MCF 10A (cell line): Measurements from ENCODE around the gene PARD3. TPM values are rescaled to one million over a fixed set of nuclear protein-coding genes. Genes with fewer than 3 reads are reported as not detected.

Experiments
- BruUV-seq: library from RNA; stranded (reverse); fragments of 400-500 nt; replicated peaks from 2 replicates; lab custom pipeline; 2021; lab: Mats Ljungman, UMichigan
- CTCF ChIA-PET: fragments of 300-600 bp; sonication (Branson Sonifier 250); formaldehyde crosslinking; extraction: SDS; loops from one replicate; lab custom pipeline; 2021; ENCODE audit warnings: antibody characterized with exemption, inconsistent platforms; lab: Yijun Ruan, JAX
- POLR2A ChIA-PET: fragments of 300-600, 350-650 bp; sonication (Branson Sonifier 250); formaldehyde crosslinking; extraction: SDS; loops from one replicate; lab custom pipeline; 2020; ENCODE audit warnings: antibody characterized with exemption, inconsistent platforms; lab: Yijun Ruan, JAX
- DNase-seq: peaks from one replicate; pipeline ENCODE4 v3.0.0-alpha.2; 2018; ENCODE audit not compliant: unreplicated experiment
- H3K27ac Mint-ChIP-seq: one replicate; pipeline ENCODE4 v1.8.0; 2022; ENCODE audit warnings: mild to moderate bottlenecking, low read depth, mixed read lengths; ENCODE audit not compliant: unreplicated experiment
- H3K27me3 Mint-ChIP-seq: one replicate; pipeline ENCODE4 v1.8.0; 2022; ENCODE audit warnings: mixed read lengths; ENCODE audit not compliant: insufficient read depth, unreplicated experiment
- H3K36me3 Mint-ChIP-seq: one replicate; pipeline ENCODE4 v1.8.0; 2022; ENCODE audit warnings: mild to moderate bottlenecking, moderate library complexity, mixed read lengths; ENCODE audit not compliant: insufficient read depth, unreplicated experiment
- H3K4me1 Mint-ChIP-seq: one replicate; pipeline ENCODE4 v1.8.0; 2022; ENCODE audit warnings: mixed read lengths; ENCODE audit not compliant: insufficient read depth, unreplicated experiment
- H3K4me3 Mint-ChIP-seq: one replicate; pipeline ENCODE4 v1.8.0; 2022; ENCODE audit warnings: mild to moderate bottlenecking, moderate library complexity, mixed read lengths; ENCODE audit not compliant: unreplicated experiment
- H3K9me3 Mint-ChIP-seq: one replicate; pipeline ENCODE4 v1.8.0; 2022; ENCODE audit warnings: mixed read lengths; ENCODE audit not compliant: unreplicated experiment
- intact Hi-C: fragments of 100-400 bp; cut with micrococcal nuclease; formaldehyde crosslinking; loops from 2 replicates; pipeline ENCODE4 v1.14.1; 2022
- total RNA-seq: library from RNA; stranded (reverse); gene quantifications from 2 replicates; pipeline ENCODE4 v1.2.3, GENCODE V29; 2022
- TF ChIP-seq, protein P1 (sequence below): fragments of 200-600 bp; IDR thresholded peaks from one replicate; pipeline ENCODE4 v1.8.0; 2022; ENCODE audit warnings: antibody characterized with exemption, mild to moderate bottlenecking; ENCODE audit not compliant: unreplicated experiment

Gene PARD3
- total RNA-seq, 1 experiment from 2014 or later: 70.0 TPM

DNA sequence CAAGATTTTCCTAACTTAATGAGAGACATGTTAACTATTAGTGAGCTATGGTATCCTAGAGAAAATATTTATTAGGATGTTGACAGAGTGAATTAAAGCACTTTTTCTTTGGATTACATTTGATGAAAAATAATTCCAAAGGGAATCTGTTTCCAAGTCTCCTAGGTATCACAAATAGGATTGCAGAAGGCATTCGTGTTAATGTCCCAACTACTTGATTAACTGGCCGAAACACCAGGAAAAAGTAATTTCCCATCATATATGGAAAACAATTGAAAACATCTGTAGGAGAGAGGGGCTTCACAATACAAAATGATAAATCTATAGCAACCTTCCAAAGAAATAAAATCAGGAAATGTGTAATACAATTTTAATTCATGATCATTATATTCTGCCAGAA, 406.7 kb downstream of the PARD3 start:
- H3K27me3 Mint-ChIP-seq: no peaks in the 10 kb centered on the region
- POLR2A ChIA-PET: no interaction called here
- DNase-seq: no peak
- H3K4me3 Mint-ChIP-seq: no peak overlapping the region
- no TSS peak for BruUV-seq
- peaks cover 20% of the 10 kb centered on the region for H3K4me1 Mint-ChIP-seq
- TF ChIP-seq, protein P1, sequence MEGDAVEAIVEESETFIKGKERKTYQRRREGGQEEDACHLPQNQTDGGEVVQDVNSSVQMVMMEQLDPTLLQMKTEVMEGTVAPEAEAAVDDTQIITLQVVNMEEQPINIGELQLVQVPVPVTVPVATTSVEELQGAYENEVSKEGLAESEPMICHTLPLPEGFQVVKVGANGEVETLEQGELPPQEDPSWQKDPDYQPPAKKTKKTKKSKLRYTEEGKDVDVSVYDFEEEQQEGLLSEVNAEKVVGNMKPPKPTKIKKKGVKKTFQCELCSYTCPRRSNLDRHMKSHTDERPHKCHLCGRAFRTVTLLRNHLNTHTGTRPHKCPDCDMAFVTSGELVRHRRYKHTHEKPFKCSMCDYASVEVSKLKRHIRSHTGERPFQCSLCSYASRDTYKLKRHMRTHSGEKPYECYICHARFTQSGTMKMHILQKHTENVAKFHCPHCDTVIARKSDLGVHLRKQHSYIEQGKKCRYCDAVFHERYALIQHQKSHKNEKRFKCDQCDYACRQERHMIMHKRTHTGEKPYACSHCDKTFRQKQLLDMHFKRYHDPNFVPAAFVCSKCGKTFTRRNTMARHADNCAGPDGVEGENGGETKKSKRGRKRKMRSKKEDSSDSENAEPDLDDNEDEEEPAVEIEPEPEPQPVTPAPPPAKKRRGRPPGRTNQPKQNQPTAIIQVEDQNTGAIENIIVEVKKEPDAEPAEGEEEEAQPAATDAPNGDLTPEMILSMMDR: no peak
- intact Hi-C loops: no loop called here
- H3K9me3 Mint-ChIP-seq: no peaks in the 10 kb centered on the region
- CTCF ChIA-PET: no interaction called here
- H3K27ac Mint-ChIP-seq: no peak overlapping the region
- H3K36me3 Mint-ChIP-seq: peaks cover 16% of the 10 kb centered on the region

DNA sequence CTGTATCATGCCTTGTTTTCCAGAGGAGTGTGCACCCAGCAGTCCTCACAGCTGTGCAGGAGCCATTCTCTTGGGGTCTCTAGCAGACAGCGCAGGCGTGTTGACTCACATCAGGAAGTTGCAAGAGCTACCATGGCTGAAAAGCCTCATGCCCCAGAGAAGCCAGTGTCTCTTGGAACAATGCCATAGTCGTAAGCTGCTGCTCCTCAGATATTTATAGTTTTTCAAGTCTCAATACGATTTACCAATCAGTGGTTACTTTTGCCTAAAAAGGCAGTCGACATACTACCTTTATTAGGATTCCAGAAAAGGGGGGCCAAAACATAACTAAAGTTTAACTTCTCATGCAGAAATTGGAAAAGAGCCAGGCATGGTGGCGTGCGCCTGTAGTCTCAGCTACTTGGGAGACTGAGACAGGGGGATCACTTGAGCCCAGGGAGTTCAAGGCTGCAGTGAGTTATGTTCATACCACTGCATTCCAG, 407.7 kb downstream of the PARD3 start:
- POLR2A ChIA-PET: no interaction called here
- no TSS peak for BruUV-seq
- Mint-ChIP-seq H3K4me1 (peaks cover 20% of the 10 kb centered on the region), H3K27me3 (no peaks in the 10 kb centered on the region), H3K9me3 (no peaks in the 10 kb centered on the region), H3K4me3 (no peak overlapping the region), H3K36me3 (peaks cover 16% of the 10 kb centered on the region), H3K27ac (no peak overlapping the region)
- DNase-seq: peak; percentile 62
- intact Hi-C loops: no loop called here
- CTCF ChIA-PET: no interaction called here
- TF ChIP-seq, protein P1: no peak

DNA sequence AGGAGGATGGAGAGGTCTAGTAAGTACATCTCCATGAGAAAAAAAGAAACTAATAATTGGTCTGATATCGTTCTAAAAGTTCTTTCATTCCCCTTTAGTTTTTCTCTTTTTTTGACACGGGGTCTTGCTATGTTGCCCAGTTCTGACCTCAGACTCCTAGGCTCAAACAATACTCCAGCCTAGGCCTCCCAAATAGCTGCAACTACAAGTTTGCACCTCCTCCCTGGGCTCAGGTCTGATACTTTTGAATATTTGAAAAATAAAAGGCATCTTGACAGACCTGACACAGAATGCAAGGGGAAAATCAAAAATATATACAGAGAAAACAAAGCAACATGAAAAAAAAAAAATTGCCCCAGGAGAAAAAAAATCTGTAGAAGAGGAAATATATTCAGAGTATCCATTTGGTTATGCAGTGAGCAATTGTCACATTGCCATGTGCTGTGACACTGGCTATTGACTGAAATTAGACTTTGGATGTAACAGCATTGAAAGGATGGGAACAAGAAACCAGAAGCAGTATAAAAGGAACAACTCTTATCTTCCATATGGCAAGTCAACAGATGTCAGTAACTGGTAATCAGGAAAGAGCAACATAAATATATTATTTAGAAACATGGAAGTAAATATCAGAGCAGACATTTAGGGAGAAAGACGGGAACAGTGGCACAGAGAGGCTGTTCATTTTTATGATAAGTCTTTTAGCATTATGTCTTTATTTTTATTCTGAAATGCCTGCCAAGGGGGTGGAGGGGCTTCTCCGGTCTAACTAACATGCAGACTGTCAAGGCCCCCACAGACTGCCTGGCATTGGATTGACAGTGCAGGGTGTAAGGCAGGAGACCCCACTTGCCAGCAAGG, 408.4 kb downstream of the PARD3 start:
- H3K9me3 Mint-ChIP-seq: no peaks in the 10 kb centered on the region
- H3K4me3 Mint-ChIP-seq: no peak overlapping the region
- intact Hi-C loops: no loop called here
- CTCF ChIA-PET: no interaction called here
- peaks cover 16% of the 10 kb centered on the region for H3K36me3 Mint-ChIP-seq
- H3K27ac Mint-ChIP-seq: no peak overlapping the region
- TF ChIP-seq, protein P1: no peak
- POLR2A ChIA-PET: no interaction called here
- peaks cover 20% of the 10 kb centered on the region for H3K4me1 Mint-ChIP-seq
- no TSS peak for BruUV-seq
- no peak for DNase-seq
- no peaks in the 10 kb centered on the region for H3K27me3 Mint-ChIP-seq

DNA sequence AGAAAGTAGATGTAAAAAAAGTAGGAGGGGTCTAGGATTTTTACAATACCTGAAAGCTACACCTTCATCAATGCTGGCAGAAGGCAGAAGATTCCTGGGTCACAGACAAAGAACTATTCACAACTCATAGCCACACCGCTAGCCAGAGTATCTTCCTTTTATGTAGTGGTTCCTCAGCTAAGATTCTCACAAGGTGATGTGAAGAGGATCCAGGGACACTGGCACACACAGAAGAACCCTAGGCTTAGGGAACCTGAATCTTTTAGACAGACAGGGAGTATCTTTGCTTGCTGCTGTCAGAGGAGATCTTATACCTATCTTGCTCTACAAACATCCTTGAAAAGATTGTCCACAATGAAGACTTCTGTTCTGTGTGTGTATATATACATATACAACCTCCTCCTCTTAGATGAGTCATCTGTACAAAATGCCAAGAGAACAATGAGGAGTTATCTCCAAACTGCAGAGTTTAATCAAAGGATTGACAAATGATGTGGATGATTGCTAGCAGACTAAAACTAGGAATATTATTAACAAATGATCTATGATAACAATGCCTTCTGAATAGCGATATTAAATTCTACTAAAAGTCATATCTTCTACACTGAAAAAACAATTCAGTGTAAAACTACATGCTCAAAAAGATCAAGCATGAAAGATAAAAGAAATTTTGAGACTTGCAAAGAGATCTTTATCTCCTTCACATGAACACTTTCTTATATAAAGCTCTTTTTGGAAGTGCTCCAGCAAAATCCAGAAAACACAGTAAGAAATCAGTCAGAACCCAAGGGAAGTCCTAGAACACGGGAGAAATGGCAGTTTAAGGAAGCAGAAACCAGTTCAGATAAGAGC, 409.3 kb downstream of the PARD3 start:
- ChIA-PET POLR2A (no interaction called here), CTCF (interaction anchor here (0.8 kb wide), 1 partner anchor 10 kb away, joined by 3 read pairs; no protein-coding TSS in a partner anchor)
- peaks cover 15% of the 10 kb centered on the region for H3K36me3 Mint-ChIP-seq
- no peaks in the 10 kb centered on the region for H3K27me3 Mint-ChIP-seq
- no TSS peak for BruUV-seq
- peaks cover 20% of the 10 kb centered on the region for H3K4me1 Mint-ChIP-seq
- no peak overlapping the region for H3K4me3 Mint-ChIP-seq
- TF ChIP-seq, protein P1: no peak
- no peaks in the 10 kb centered on the region for H3K9me3 Mint-ChIP-seq
- DNase-seq: peak; percentile 44
- intact Hi-C loops: no loop called here
- H3K27ac Mint-ChIP-seq: no peak overlapping the region
